Hepatic stellate cell (primary cell): ENCODE data around the gene FGF12.

ENCODE experiments used
- DNase-seq: peaks from one replicate; pipeline ENCODE4 v3.0.0; 2011; ENCODE audit warnings: low spot score

Gene FGF12

GRCh38 chr3:192409838-192410683 is 317.3 kb downstream of the FGF12 start:
- DNase-seq: no peak

- DNase-seq: peak; percentile 6
These were observed 318.0 kb downstream of the FGF12 start for GRCh38 chr3:192409201-192409837.

GRCh38 chr3:192408647-192409200 is 318.6 kb downstream of the FGF12 start:
- DNase-seq: no peak

DNA sequence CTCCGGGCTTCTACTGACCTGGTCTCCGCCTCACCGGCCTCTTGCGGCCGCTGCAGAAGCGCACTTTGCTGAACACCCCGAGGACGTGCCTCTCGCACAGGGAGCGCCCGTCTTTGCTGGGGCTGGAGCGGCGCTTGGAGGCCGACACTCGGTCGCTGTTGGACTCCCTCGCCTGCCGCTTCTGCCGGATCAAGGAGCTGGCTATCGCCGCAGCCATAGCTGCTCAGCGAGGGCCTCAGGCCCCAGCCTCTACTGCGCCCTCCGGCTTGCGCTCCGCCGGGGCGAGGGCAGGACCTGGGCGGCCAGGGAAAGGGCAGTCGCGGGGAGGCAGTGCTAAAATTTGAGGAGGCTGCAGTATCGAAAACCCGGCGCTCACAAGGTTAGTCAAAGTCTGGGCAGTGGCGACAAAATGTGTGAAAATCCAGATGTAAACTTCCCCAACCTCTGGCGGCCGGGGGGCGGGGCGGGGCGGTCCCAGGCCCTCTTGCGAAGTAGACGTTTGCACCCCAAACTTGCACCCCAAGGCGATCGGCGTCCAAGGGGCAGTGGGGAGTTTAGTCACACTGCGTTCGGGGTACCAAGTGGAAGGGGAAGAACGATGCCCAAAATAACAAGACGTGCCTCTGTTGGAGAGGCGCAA is 319.2 kb downstream of the FGF12 start:
- DNase-seq: no peak

GRCh38 chr3:192399767-192400166 is 327.6 kb downstream of the FGF12 start:
- DNase-seq: no peak

DNA sequence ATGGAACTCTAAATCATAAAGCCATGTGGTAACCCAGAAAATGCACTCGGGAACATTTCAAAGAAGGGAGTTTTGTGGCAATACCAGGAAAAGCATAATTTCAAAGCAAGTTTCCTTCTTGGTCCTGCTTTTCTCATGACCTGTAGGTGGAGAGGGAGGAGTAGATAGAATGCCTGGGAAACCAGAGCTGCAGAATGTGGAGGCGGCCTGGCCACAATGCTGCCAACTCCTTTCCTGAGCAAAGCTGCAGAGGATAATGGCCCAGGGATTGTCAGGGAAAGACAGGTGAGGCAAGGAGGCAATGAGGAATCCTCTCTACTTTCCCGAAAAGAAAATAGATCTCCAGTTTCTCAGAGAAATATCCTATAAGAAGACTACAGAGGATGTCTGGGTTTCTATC is 330.3 kb downstream of the FGF12 start:
- DNase-seq: no peak

- DNase-seq: no peak
These were observed 331.8 kb downstream of the FGF12 start for GRCh38 chr3:192395506-192395905.

GRCh38 chr3:192392986-192393385 is 334.4 kb downstream of the FGF12 start:
- DNase-seq: no peak

GRCh38 chr3:192382861-192383260 is 344.5 kb downstream of the FGF12 start:
- DNase-seq: no peak

DNA sequence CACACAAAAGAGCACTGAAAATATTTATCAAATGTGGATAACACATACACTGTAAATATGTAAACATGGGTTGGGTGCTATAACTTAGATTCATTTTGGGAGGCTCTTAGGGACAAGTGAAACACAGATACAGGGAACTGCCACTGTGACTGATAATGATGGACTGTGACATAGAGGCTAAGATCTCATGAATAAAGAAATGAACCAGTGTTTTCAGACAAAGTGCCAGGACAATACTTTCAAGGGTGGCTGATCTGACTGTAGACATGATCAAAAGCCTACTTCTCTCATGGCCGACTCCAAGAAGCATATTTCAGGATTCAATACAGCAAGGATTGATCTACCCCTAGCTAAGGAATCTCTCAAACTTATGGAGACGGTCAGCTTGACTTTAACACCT is 353.8 kb downstream of the FGF12 start:
- no peak for DNase-seq

GRCh38 chr3:192373032-192373431 is 354.3 kb downstream of the FGF12 start:
- no peak for DNase-seq

DNA sequence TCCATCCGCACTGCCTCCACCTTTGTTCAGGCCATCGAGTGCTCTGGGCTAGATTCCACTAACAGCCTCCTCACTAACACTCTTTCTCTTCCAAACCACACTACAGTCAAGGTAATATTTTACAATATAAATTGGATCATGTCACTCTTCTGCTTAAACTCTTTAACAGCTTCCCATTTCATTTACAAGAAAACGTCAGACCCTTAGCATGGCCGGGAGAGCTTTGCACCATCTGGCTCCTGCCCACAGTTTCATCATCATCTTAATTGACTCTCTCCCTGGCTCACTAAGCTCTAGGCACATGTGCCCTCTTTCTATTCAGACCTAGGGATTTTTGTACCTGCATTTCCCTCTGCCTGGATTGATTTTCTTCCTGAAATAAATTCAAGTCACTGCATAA is 354.7 kb downstream of the FGF12 start:
- no peak for DNase-seq

GRCh38 chr3:192371870-192372400 is 355.4 kb downstream of the FGF12 start:
- no peak for DNase-seq

DNA sequence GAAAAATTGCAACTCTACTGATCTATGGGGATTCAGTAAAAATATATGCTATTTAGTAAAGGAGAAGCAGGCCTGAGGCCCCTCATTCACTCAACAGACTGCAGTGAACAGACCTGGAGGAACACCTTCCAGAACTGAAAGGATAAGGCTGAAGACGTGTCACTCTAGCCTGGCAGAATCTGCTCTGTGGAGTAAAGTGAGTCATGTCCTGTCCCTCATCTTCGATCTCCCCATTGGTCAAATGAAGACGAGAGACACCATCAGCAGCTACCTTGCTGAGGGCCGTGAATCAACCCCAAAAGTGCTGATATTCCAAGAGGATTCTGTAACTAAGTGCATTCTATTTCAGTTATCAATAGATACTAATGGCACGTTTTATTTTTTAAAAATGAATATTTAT is 359.7 kb downstream of the FGF12 start:
- no peak for DNase-seq

- no peak for DNase-seq
These were observed 360.4 kb downstream of the FGF12 start for GRCh38 chr3:192366916-192367315.

- DNase-seq: no peak
These were observed 361.8 kb downstream of the FGF12 start for GRCh38 chr3:192365571-192365970.

DNA sequence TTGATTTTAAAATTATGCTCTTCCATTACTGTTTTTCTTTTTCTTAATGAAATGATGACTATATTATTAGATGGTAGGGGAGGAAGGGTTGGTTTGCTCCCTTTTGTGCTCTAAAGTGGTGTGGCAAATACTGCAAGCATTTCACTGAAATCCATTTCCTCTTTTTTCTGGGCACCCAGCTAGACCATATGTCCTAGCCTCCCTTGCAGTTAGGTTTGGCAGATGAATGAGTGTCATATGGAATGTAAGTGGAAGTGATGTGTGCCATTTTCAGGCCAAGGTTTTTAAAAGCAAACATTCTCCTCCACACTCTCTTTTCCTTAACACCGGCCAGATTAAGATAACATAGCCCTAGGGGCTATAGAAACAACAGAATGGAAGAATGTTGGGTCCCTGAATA is 363.0 kb downstream of the FGF12 start:
- no peak for DNase-seq

DNA sequence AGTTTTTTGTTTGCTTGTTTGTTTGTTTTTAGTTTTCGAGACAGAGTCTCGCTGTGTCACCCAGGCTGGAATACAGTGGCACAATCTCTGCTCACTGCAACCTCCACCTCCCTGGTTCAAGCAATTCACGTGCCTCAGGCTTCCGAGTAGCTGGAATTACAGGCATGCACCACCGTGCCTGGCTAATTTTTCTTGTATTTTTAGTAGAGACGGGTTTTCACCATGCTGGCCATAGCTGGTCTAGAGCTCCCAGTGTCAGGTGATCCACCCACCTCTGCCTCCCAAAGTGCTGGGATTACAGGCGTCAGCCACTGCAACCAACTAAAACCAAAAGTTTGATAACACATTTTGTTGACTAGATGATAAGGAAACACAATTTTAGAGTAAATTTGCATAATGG is 372.7 kb downstream of the FGF12 start:
- DNase-seq: no peak

GRCh38 chr3:192352142-192352541 is 375.2 kb downstream of the FGF12 start:
- no peak for DNase-seq

DNA sequence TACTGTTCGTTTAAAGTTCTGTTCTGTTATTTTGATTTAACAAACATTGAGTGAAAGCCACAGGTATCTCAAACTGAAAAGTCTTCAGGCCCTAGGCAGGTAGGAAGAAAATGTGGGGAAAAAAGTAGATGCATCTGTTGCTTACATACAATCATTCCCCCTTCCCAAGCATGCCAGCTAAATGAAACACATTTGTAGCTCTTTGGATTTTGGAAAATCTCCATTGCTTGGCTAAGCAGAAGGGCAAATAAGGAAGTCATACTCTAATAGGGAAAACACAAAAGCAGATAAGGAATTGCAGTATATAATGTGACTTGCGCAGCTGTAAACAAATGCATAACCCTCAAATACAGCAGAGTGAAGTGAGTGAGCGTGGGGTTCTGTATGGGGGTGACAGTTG is 375.9 kb downstream of the FGF12 start:
- DNase-seq: no peak

GRCh38 chr3:192340031-192340430 is 387.3 kb downstream of the FGF12 start:
- no peak for DNase-seq

DNA sequence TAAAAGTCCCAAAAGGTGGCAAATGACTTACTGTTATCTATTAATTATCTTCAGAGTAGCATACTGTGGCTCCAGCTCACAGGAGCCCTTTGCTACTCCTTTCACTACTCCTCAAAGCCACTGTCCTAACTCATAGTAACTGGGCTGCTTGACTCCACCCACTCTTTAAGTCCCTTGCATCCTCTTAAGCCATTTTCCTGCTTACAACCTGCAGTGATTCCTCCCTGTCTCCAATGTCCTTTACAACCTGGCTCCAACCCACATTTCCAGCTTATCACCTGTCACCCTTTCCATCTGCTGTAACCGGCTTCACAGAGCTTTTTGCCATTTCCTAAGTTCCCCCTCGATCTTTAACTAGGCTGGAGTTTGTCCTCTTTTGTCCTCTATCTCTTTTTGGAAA is 388.1 kb downstream of the FGF12 start:
- no peak for DNase-seq

GRCh38 chr3:192336286-192336685 is 391.1 kb downstream of the FGF12 start:
- DNase-seq: no peak
